Measurements from ENCODE around the gene CHST15.

Gene CHST15

DNA sequence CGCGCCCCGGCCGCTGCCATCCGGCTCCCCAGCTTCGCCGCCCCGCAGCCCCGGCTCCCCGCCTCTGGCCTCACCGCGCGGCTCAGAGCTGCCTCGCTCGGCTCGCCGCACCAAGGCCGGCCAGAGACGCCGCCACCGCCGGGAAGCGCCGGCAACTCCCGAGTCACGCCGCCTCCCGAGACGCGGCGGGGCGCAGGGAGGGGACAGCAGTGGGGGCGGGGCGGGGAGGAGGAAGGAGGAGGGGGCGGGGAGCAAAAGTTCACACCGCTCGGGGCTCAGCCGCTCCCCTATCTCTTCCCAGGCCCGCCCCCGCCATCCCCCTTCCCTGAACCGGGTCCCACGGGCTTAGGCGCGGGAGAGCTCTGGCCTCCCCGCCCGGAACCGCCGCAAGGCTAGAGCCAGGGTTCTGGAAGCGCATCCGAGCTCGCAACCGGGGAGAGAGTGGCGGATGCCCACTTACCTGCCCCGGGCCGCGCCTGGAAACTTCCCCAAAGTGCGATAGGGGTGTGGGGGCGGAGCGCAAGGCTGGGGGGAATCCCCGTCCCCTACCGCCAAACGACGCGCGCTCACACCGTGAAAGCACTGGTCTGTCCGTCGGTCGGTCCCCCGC, 1.0 kb downstream of the CHST15 start:
- TF ChIP-seq POLR2A (IDR thresholded peaks at IDR 0.05; ENCODE audit: low read depth, low read length) = no peak
- TF ChIP-seq TAF1 (IDR thresholded peaks at IDR 0.05; ENCODE audit: low read depth, low read length) = no peak
- TF ChIP-seq SPI1 (IDR thresholded peaks at IDR 0.05; ENCODE audit: low read depth, low read length) = no peak
- TF ChIP-seq POU2F2 (IDR thresholded peaks at IDR 0.05; ENCODE audit: low read depth, low read length) = no peak
- TF ChIP-seq POLR2AphosphoS5 (IDR thresholded peaks at IDR 0.05; ENCODE audit: low read depth, low read length) = no peak
- TF ChIP-seq PAX5 (IDR thresholded peaks at IDR 0.05; ENCODE audit: insufficient read depth, low read length, severe bottlenecking) = no peak
- FAIRE-seq (no peak), DNase-seq (ENCODE audit: insufficient read length, low spot score) (peak; percentile 53)

DNA sequence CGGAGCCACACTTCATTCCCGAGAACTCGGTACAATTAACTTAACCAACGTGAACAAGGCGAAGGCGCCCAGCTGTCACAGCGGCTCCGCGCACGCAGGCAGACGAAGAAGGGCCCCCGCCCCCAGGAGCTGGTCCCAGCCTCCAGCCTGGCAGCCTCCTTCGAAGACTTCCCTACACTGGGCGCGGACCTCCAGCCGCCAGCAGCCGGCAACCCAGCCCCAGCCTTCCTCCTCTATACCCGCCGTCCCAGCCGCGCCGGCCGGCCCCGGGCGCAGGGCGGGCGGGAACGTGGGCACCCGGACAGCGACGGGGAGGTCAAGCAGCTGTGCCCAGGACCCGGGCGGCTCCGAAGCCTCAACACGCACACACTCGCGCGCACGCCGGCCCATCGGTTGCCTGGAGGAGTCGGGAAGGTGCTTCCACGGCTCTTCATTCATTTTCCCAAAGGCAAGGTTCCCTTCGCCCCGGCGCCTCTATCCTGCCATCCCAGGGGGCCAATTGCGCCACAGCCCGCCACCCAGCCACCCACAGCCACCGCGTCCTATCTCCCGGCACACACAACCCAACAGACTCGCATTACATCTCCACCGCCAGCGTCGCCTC, 1.6 kb downstream of the CHST15 start:
- peak; percentile 39 for DNase-seq (ENCODE audit: insufficient read length, low spot score)
- no peak for FAIRE-seq
- TF ChIP-seq POLR2AphosphoS5 (IDR thresholded peaks at IDR 0.05; ENCODE audit: low read depth, low read length) = no peak
- TF ChIP-seq POLR2A (IDR thresholded peaks at IDR 0.05; ENCODE audit: low read depth, low read length) = no peak
- no peak for TF ChIP-seq SPI1 (IDR thresholded peaks at IDR 0.05; ENCODE audit: low read depth, low read length)
- TF ChIP-seq TAF1 (IDR thresholded peaks at IDR 0.05; ENCODE audit: low read depth, low read length) = no peak
- TF ChIP-seq POU2F2 (IDR thresholded peaks at IDR 0.05; ENCODE audit: low read depth, low read length) = no peak

DNA sequence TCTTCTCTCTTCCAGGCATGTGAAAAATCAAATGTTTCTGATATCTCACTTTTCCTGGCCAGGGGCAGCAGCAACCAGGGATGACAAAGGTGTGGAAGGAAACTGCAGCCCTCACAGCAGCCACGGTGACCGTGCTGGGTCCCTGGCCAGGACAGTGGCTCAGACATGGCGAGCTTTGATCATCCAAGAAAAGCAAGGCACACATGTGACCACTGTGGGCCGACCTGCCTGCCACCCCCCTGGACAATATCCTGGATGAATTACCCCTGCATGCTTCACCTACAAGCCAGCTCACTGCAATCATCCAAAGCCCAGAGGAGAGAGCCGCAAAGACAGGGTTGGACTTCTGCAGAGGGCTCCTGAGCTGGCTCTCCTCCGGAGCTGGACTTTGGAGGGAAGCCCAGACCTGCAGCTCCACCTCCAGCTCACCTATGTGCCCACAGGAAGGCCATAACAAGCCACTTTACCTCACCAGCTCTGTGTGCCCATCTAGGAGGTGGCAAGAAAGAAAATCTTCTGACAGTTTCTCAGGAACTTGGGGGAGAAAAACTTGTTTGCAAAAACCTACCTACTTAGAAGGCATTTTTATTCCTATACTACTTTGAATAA, 2.7 kb downstream of the CHST15 start:
- no peak for TF ChIP-seq SPI1 (IDR thresholded peaks at IDR 0.05; ENCODE audit: low read depth, low read length)
- no peak for TF ChIP-seq POLR2A (IDR thresholded peaks at IDR 0.05; ENCODE audit: low read depth, low read length)
- TF ChIP-seq PAX5 (IDR thresholded peaks at IDR 0.05; ENCODE audit: insufficient read depth, low read length, severe bottlenecking) = no peak
- TF ChIP-seq POLR2AphosphoS5 (IDR thresholded peaks at IDR 0.05; ENCODE audit: low read depth, low read length) = no peak
- no peak for TF ChIP-seq TAF1 (IDR thresholded peaks at IDR 0.05; ENCODE audit: low read depth, low read length)
- no peak for TF ChIP-seq POU2F2 (IDR thresholded peaks at IDR 0.05; ENCODE audit: low read depth, low read length)
- FAIRE-seq = no peak
- no peak for DNase-seq (ENCODE audit: insufficient read length, low spot score)

DNA sequence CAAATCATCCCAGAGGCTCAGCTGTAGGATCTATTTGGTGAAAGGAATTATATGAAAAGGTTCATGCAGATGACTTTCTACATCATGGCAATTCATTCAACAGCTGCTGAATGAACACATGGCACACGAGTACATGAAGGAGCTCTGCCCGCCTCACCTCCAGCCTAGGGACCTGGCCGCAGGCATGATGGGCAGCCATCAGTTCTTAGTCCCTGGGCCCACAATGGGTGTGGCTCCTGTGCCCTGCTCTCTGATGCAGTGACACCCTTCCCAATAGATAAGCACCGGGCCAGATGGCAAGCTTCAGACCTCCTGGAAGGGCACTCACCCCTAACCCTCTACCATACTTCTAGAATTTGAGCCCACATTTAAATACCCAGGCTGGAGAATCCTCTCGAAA, 3.5 kb downstream of the CHST15 start:
- DNase-seq (ENCODE audit: insufficient read length, low spot score) = no peak
- no peak for TF ChIP-seq POLR2A (IDR thresholded peaks at IDR 0.05; ENCODE audit: low read depth, low read length)
- TF ChIP-seq POU2F2 (IDR thresholded peaks at IDR 0.05; ENCODE audit: low read depth, low read length) = no peak
- TF ChIP-seq TAF1 (IDR thresholded peaks at IDR 0.05; ENCODE audit: low read depth, low read length) = no peak
- TF ChIP-seq PAX5 (IDR thresholded peaks at IDR 0.05; ENCODE audit: insufficient read depth, low read length, severe bottlenecking) = no peak
- no peak for TF ChIP-seq POLR2AphosphoS5 (IDR thresholded peaks at IDR 0.05; ENCODE audit: low read depth, low read length)
- no peak for TF ChIP-seq SPI1 (IDR thresholded peaks at IDR 0.05; ENCODE audit: low read depth, low read length)
- no peak for FAIRE-seq

DNA sequence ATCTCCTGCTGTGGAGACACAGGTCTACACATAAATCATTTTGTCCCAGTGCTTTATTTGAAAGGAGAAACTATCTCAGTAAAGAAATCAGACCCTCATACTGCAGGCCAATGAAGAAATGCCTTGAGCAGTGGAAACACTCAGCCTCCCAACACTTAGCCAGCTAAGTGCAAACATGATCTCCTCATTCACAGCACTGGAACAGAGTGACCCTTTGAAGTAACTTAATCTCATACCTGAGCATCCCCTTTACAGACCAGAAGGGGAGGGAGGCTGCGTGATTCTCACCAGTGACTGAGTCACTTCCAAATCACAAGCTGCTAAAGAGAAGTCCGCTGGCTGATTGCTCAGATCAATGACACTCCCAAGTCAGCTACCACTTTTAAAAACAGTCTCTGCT, 4.5 kb downstream of the CHST15 start:
- TF ChIP-seq TAF1 (IDR thresholded peaks at IDR 0.05; ENCODE audit: low read depth, low read length) = no peak
- no peak for TF ChIP-seq SPI1 (IDR thresholded peaks at IDR 0.05; ENCODE audit: low read depth, low read length)
- no peak for TF ChIP-seq POLR2A (IDR thresholded peaks at IDR 0.05; ENCODE audit: low read depth, low read length)
- no peak for TF ChIP-seq POLR2AphosphoS5 (IDR thresholded peaks at IDR 0.05; ENCODE audit: low read depth, low read length)
- TF ChIP-seq POU2F2 (IDR thresholded peaks at IDR 0.05; ENCODE audit: low read depth, low read length) = no peak
- no peak for TF ChIP-seq PAX5 (IDR thresholded peaks at IDR 0.05; ENCODE audit: insufficient read depth, low read length, severe bottlenecking)
- DNase-seq (ENCODE audit: insufficient read length, low spot score) (no peak), FAIRE-seq (no peak)

DNA sequence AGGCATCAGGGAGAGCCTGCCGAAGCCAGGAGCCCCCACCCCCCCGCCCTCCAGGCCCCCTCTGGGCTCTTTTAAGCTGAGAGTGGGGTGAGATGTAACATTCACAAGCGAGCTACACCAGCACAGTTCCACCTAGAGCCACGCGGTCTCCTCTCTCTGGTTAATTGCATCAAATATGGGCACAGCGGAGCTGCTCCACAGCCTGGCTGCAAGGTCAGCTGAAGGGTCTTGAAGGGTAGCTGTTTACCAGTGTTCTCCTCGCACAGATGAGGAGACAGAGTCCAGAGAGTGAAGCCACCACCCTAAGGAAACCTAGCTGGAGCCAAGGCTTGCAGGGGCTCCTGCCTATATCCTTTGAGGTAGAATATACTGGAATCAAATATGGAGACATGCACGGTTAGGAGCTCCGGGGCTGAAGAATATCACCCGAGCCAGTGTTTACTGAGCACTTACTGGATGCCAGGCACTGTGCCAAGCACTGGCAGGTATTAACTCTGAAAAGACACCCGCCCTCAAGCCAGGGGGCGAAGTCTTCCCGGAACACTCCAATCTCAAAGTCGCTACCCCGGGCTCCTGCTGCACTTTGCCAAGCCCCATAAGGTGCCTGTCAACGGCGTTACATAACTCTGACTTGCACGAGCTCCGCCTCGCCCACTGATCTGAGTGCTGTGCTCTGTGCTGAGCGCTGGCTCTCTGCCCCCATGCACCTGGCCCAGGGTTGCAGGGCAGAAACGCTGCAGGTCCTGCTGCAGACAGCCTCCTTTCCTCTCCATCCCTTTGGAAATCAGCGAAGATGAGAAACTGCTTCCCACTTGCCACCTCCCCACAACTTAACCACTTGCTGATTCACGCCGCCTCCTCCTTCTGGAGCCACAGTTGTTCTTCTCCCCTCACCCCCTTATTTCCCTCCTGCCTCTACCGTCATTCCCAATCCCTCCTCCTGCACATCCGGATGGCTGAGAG, 5.4 kb downstream of the CHST15 start:
- TF ChIP-seq POU2F2 (IDR thresholded peaks at IDR 0.05; ENCODE audit: low read depth, low read length) = no peak
- no peak for TF ChIP-seq POLR2AphosphoS5 (IDR thresholded peaks at IDR 0.05; ENCODE audit: low read depth, low read length)
- TF ChIP-seq TAF1 (IDR thresholded peaks at IDR 0.05; ENCODE audit: low read depth, low read length) = no peak
- TF ChIP-seq SPI1 (IDR thresholded peaks at IDR 0.05; ENCODE audit: low read depth, low read length) = no peak
- TF ChIP-seq PAX5 (IDR thresholded peaks at IDR 0.05; ENCODE audit: insufficient read depth, low read length, severe bottlenecking) = no peak
- TF ChIP-seq POLR2A (IDR thresholded peaks at IDR 0.05; ENCODE audit: low read depth, low read length) = no peak
- FAIRE-seq (no peak), DNase-seq (ENCODE audit: insufficient read length, low spot score) (no peak)

DNA sequence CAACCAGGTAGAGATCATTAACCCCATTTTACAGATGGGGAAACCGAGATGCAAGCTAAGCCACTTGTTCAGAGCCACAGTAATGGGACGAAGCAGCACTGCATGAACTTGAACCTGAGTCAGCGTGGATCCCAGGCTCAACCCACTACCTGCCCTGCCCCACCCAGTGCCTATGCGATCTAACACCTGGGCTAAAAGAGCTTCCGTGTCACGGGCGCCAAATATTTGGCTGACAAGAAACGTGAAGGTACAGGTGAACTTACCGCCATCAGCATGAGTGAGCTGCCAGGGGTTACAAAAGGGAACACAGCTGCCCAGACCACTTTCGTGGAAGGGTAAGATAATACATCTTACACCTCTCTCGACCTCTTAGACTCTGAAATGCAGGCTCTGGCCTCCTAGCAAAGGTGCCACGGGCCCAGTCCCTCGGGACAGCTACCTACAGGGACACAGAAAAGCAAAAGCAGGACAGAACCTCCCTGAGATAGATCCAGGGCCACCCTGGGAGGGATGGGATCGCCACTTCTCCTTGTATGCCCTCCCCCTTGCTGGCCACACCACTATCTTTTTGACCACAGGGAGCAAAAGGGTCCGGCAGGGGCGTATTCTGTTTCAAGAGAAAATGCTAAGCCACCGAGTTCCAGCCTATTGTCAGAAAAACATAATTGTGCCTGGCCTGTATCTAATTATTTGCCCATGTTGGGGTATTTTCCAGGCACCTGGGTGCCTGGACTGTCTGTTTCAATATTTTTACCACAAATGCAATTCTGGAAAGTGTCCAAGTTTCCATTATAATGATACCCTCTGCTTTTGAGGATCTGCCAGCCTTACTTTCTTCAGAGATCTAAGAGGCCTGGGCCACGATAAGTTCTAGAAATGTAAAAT, 6.4 kb downstream of the CHST15 start:
- DNase-seq (ENCODE audit: insufficient read length, low spot score) (no peak), FAIRE-seq (no peak)
- no peak for TF ChIP-seq TAF1 (IDR thresholded peaks at IDR 0.05; ENCODE audit: low read depth, low read length)
- TF ChIP-seq SPI1 (IDR thresholded peaks at IDR 0.05; ENCODE audit: low read depth, low read length) = no peak
- TF ChIP-seq POLR2A (IDR thresholded peaks at IDR 0.05; ENCODE audit: low read depth, low read length) = no peak
- no peak for TF ChIP-seq PAX5 (IDR thresholded peaks at IDR 0.05; ENCODE audit: insufficient read depth, low read length, severe bottlenecking)
- TF ChIP-seq POLR2AphosphoS5 (IDR thresholded peaks at IDR 0.05; ENCODE audit: low read depth, low read length) = no peak
- TF ChIP-seq POU2F2 (IDR thresholded peaks at IDR 0.05; ENCODE audit: low read depth, low read length) = no peak

DNA sequence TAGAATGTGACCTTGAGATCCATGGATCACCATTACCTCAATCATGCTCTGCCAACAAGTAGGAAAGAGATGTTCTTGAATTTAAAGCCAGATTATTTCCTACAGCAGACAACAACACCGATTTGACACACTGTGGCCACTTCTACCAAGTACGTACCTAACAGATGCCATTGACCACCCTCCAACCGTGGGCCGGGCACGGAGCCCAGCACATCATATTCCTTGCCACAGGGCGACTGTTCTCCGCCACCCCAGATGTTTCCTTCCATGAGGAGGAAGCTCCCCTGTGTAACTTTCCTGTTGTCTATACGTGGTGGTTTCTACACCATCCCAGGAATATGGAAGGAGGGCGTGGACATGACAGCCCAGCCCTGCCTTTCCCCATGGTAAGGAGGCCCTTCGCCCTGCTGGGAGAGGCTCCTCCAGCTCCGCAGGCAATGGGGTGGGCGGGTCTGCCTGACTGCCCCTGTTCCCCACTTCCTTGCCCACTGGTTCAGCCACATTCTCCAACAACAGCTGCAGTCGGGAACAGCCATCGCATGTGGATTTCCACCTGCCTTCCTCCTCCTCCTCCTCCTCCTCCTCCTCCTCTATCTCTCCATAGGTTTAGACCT, 7.2 kb downstream of the CHST15 start:
- DNase-seq (ENCODE audit: insufficient read length, low spot score) (no peak), FAIRE-seq (no peak)
- TF ChIP-seq POLR2AphosphoS5 (IDR thresholded peaks at IDR 0.05; ENCODE audit: low read depth, low read length) (no peak), POLR2A (IDR thresholded peaks at IDR 0.05; ENCODE audit: low read depth, low read length) (no peak)

Measured in GM12891 (cell line).